Gastrocnemius medialis (tissue), 4 donors: ENCODE data around the gene GULP1.

Experiments
- POLR2A ChIP-seq, 2 donors: fragments of 450-650 bp; IDR thresholded peaks; one replicate each; pipeline ENCODE4 v1.6.1; 2017; ENCODE audit warnings: antibody characterized with exemption in 2 of 2, mild to moderate bottlenecking in 2 of 2, moderate library complexity in 2 of 2
- TF ChIP-seq, protein P1 (sequence below), 5 experiments: fragments of 450-650 bp in 3 of 5; fragments of 200-600 bp in 2 of 5; sonication (generic) in 2 of 5; IDR thresholded peaks in 4 of 5; conservative IDR thresholded peaks in 1 of 5; 1 replicate in 4 of 5; 2 replicates in 1 of 5; pipeline ENCODE4 v1.5.1; 2016 to 2019; ENCODE audit warnings: antibody characterized with exemption in 5 of 5, mild to moderate bottlenecking in 3 of 5, moderate library complexity in 3 of 5

DNA sequence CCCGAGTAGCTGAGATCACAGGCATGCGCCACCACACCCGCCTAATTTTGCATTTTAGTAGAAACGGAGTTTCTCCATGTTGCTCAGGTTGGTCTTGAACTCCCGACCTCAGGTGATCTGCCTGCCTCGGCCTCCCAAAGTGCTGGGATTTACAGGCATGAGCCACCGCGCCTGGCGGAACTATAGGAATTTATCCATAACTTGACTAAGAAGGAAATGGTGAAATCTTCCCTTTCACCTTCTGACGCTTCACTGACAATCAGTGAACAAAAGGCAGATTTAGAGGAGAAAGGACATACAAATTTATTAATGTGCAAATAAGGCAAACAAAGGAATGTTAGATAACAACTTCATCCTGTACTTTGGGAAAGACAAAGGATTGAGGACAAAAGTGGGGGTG is 15.4 kb upstream of the GULP1 start:
- TF ChIP-seq, protein P1, sequence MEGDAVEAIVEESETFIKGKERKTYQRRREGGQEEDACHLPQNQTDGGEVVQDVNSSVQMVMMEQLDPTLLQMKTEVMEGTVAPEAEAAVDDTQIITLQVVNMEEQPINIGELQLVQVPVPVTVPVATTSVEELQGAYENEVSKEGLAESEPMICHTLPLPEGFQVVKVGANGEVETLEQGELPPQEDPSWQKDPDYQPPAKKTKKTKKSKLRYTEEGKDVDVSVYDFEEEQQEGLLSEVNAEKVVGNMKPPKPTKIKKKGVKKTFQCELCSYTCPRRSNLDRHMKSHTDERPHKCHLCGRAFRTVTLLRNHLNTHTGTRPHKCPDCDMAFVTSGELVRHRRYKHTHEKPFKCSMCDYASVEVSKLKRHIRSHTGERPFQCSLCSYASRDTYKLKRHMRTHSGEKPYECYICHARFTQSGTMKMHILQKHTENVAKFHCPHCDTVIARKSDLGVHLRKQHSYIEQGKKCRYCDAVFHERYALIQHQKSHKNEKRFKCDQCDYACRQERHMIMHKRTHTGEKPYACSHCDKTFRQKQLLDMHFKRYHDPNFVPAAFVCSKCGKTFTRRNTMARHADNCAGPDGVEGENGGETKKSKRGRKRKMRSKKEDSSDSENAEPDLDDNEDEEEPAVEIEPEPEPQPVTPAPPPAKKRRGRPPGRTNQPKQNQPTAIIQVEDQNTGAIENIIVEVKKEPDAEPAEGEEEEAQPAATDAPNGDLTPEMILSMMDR (IDR thresholded peaks at IDR 0.05 in 4 of 5, conservative IDR thresholded peaks at IDR 0.05 in 1 of 5) = no peak
- no peak for TF ChIP-seq POLR2A (IDR thresholded peaks at IDR 0.05)
